K562 (cell line): Measurements from ENCODE around the gene C2CD2. TPM values are rescaled to one million over a fixed set of nuclear protein-coding genes. Genes with fewer than 3 reads are reported as not detected.

Experiments
- BRD9 ChIP-seq: fragments of 450-650 bp; IDR thresholded peaks from 2 replicates; pipeline ENCODE4 v1.6.1; 2018; ENCODE audit warnings: low read depth; ENCODE audit not compliant: partially characterized antibody
- CBX8 ChIP-seq: fragments of 200-600 bp; sonication (generic); IDR thresholded peaks from 2 replicates; pipeline ENCODE4 v1.6.1; 2012; ENCODE audit warnings: borderline replicate concordance, mixed run types, low read depth, mild to moderate bottlenecking, moderate library complexity, mixed read lengths, low read length, control low read depth, inconsistent platforms; ENCODE audit not compliant: poor library complexity, severe bottlenecking; ENCODE audit errors: extremely low read depth
- CHD1 ChIP-seq: fragments of 200-600 bp; sonication (generic); IDR thresholded peaks from one replicate; pipeline ENCODE4 v1.6.1; 2012; ENCODE audit warnings: mild to moderate bottlenecking, moderate library complexity, low read length, inconsistent platforms
- ETS2 ChIP-seq: IDR thresholded peaks from 2 replicates; pipeline ENCODE4 v1.6.1; 2016; ENCODE audit warnings: borderline replicate concordance, missing genetic modification characterization, mild to moderate bottlenecking, moderate library complexity, missing compliant biosample characterization; ENCODE audit not compliant: poor library complexity, severe bottlenecking
- FOXJ2 ChIP-seq: fragments of 200-800 bp; sonication (Bioruptor generic); IDR thresholded peaks from 2 replicates; pipeline ENCODE4 v1.6.1; 2016; ENCODE audit warnings: missing genetic modification characterization, missing compliant biosample characterization
- GABPA ChIP-seq: fragments of 200-800 bp; sonication (Bioruptor generic); conservative IDR thresholded peaks from 2 replicates; pipeline ENCODE4 v1.6.1; 2016; ENCODE audit warnings: low read depth, missing genetic modification characterization, missing compliant biosample characterization
- KDM1A ChIP-seq, 2 experiments: fragments of 450-650 bp; IDR thresholded peaks; 2 replicates each; pipeline ENCODE4 v1.6.1; 2016; ENCODE audit warnings: mild to moderate bottlenecking in 2 of 2
- KDM5B ChIP-seq: fragments of 200-600 bp; sonication (generic); IDR thresholded peaks from 2 replicates; pipeline ENCODE4 v1.6.1; 2012; ENCODE audit warnings: low read depth, mild to moderate bottlenecking, moderate library complexity, low read length, control low read depth, inconsistent platforms; ENCODE audit not compliant: insufficient replicate concordance
- ZNF764 ChIP-seq: fragments of 250-450 bp; sonication (Bioruptor Pico); IDR thresholded peaks from 2 replicates; pipeline ENCODE4 v1.4.0; 2020; ENCODE audit warnings: low read depth, mild to moderate bottlenecking, moderate library complexity
- polyA plus RNA-seq, 8 experiments: library from polyadenylated mRNA; depleted of rRNA in 4 of 8; stranded (reverse) in 5 of 8; unstranded in 3 of 8; fragments of >200 nt; fragmentation: Nextera tagmentation in 2 of 8; fragmentation: Illumina TruSeq in 1 of 8; extraction: Ambion mirVana in 2 of 8; extraction: Trizol in 1 of 8; gene quantifications; 2 replicates each; pipeline versions ENCODE4 v1.2.1 to v1.2.3, GENCODE V29; 2011 to 2014; ENCODE audit warnings: inconsistent platforms in 1 of 8, missing spikeins in 1 of 8
- total RNA-seq, 7 experiments: library from RNA; depleted of rRNA in 6 of 7; stranded (reverse); fragments of >200 nt in 6 of 7; fragmentation: Illumina TruSeq in 2 of 7; extraction: Trizol in 2 of 7; gene quantifications; 2 replicates each; pipeline versions ENCODE4 v1.2.1 to v1.2.3, GENCODE V29; 2011 to 2021; ENCODE audit warnings: low replicate concordance in 1 of 7
- TF ChIP-seq, protein P1 (sequence below): fragments of 250-450 bp; sonication (Bioruptor Pico); IDR thresholded peaks from 2 replicates; pipeline ENCODE4 v1.4.0; 2020; ENCODE audit warnings: borderline replicate concordance
- TF ChIP-seq, protein P2 (sequence below): fragments of 250-450 bp; sonication (Bioruptor Pico); IDR thresholded peaks from 2 replicates; pipeline ENCODE4 v1.8.0; 2021; ENCODE audit warnings: moderate library complexity, mild to moderate bottlenecking, inconsistent platforms
- TF ChIP-seq, protein P3 (sequence below): fragments of 450-650 bp; IDR thresholded peaks from 2 replicates; pipeline ENCODE4 v1.6.1; 2018; ENCODE audit not compliant: partially characterized antibody

Gene C2CD2
- total and polyA plus RNA-seq, 9 of the 15 experiments (the other 6 are each of a cell fraction or from before 2014, with no cell fraction given) = 1.3 to 21.6 (median 12.1) TPM

DNA sequence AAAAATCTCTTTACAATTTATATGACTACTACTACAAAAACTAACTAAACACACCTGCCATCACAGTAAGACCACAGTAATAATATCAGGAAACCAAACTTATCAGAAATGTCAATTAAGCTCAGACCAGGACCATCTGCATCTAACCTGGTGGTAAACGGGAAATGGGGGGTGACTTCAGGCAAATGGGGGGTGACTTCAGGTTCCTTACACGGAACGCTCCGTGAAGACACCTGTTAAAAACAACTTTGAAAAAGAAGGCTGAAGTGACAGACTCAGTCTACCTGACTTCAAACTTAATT, 90.4 kb downstream of the C2CD2 start (continued):
- no peak for TF ChIP-seq CBX8
- TF ChIP-seq GABPA (tag) = no peak
- no peak for TF ChIP-seq BRD9
- TF ChIP-seq KDM1A (IDR thresholded peaks at IDR 0.05) = no peak
- TF ChIP-seq, protein P1, sequence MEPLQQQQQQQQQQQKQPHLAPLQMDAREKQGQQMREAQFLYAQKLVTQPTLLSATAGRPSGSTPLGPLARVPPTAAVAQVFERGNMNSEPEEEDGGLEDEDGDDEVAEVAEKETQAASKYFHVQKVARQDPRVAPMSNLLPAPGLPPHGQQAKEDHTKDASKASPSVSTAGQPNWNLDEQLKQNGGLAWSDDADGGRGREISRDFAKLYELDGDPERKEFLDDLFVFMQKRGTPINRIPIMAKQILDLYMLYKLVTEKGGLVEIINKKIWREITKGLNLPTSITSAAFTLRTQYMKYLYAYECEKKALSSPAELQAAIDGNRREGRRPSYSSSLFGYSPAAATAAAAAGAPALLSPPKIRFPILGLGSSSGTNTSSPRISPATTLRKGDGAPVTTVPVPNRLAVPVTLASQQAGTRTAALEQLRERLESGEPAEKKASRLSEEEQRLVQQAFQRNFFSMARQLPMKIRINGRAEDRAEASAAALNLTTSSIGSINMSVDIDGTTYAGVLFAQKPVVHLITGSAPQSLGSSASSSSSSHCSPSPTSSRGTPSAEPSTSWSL = no peak
- TF ChIP-seq, protein P2, sequence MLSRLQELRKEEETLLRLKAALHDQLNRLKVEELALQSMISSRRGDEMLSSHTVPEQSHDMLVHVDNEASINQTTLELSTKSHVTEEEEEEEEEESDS (CRISPR knock-in tag) = no peak
- no peak for TF ChIP-seq FOXJ2 (tag)
- TF ChIP-seq, protein P3, sequence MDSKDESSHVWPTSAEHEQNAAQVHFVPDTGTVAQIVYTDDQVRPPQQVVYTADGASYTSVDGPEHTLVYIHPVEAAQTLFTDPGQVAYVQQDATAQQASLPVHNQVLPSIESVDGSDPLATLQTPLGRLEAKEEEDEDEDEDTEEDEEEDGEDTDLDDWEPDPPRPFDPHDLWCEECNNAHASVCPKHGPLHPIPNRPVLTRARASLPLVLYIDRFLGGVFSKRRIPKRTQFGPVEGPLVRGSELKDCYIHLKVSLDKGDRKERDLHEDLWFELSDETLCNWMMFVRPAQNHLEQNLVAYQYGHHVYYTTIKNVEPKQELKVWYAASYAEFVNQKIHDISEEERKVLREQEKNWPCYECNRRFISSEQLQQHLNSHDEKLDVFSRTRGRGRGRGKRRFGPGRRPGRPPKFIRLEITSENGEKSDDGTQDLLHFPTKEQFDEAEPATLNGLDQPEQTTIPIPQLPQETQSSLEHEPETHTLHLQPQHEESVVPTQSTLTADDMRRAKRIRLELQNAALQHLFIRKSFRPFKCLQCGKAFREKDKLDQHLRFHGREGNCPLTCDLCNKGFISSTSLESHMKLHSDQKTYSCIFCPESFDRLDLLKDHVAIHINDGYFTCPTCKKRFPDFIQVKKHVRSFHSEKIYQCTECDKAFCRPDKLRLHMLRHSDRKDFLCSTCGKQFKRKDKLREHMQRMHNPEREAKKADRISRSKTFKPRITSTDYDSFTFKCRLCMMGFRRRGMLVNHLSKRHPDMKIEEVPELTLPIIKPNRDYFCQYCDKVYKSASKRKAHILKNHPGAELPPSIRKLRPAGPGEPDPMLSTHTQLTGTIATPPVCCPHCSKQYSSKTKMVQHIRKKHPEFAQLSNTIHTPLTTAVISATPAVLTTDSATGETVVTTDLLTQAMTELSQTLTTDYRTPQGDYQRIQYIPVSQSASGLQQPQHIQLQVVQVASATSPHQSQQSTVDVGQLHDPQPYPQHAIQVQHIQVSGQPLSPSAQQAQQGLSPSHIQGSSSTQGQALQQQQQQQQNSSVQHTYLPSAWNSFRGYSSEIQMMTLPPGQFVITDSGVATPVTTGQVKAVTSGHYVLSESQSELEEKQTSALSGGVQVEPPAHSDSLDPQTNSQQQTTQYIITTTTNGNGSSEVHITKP = no peak
- TF ChIP-seq CHD1 = no peak
- TF ChIP-seq ZNF764 (CRISPR knock-in tag) = no peak
- no peak for TF ChIP-seq ETS2
- no peak for TF ChIP-seq KDM5B
